Endothelial cell of umbilical vein (primary cell): ENCODE measurements around the gene PLEKHA7. TPM values are rescaled to one million over a fixed set of nuclear protein-coding genes. Genes with fewer than 3 reads are reported as not detected.
A peak's percentile ranks its signal among the peaks of the same experiment; 100 is the strongest.

Source experiments
- BruUV-seq: library from RNA; stranded (reverse); fragments of 400-500 nt; replicated peaks from 2 replicates; lab custom pipeline; 2021; lab: Mats Ljungman, UMichigan
- CTCF ChIA-PET: fragments of 300-600, 350-600 bp; sonication (Branson Sonifier 250); formaldehyde crosslinking; loops from one replicate; lab custom pipeline; 2021; ENCODE audit warnings: antibody characterized with exemption, inconsistent platforms; lab: Charles Lee
- POLR2A ChIA-PET: fragments of 300-600, 350-600 bp; sonication (Branson Sonifier 250); formaldehyde crosslinking; loops from one replicate; lab custom pipeline; 2021; ENCODE audit warnings: antibody characterized with exemption, inconsistent platforms; lab: Charles Lee
- DNase-seq: peaks from one replicate; pipeline ENCODE4 v3.0.0-alpha.2; 2011; ENCODE audit warnings: low read depth, low spot score
- FAIRE-seq: peaks from 2 replicates; lab custom pipeline; 2011; peaks lifted over from hg19 to GRCh38; lab: Jason Lieb, UNC
- H2AFZ ChIP-seq: 2 replicates; pipeline ENCODE4 v1.6.0; 2012; ENCODE audit warnings: low read depth, low read length, control low read depth, inconsistent platforms
- H3K27ac ChIP-seq: 2 replicates; pipeline ENCODE4 v1.5.1; 2011; ENCODE audit warnings: low read depth, mild to moderate bottlenecking, control low read depth, low read length, moderate library complexity; ENCODE audit not compliant: insufficient read depth
- H3K27me3 ChIP-seq, 2 experiments: 2 replicates each; pipeline versions ENCODE4 v1.6.0 to v1.6.1; 2011; ENCODE audit warnings: low read length in 2 of 2, mixed read lengths in 1 of 2; ENCODE audit not compliant: control insufficient read depth in 2 of 2, insufficient read depth in 2 of 2
- H3K36me3 ChIP-seq, 2 experiments: 2 replicates in 1 of 2; 3 replicates in 1 of 2; pipeline ENCODE4 v1.5.1; 2011; ENCODE audit warnings: low read length in 2 of 2, mild to moderate bottlenecking in 1 of 2, moderate library complexity in 1 of 2; ENCODE audit not compliant: control insufficient read depth in 2 of 2, insufficient read depth in 2 of 2; ENCODE audit errors: extremely low read depth in 1 of 2
- H3K4me1 ChIP-seq: 3 replicates; pipeline ENCODE4 v1.5.1; 2011; ENCODE audit warnings: mild to moderate bottlenecking, low read length; ENCODE audit not compliant: control insufficient read depth, insufficient read depth; ENCODE audit errors: extremely low read depth
- H3K4me2 ChIP-seq: 2 replicates; pipeline ENCODE4 v1.6.1; 2011; ENCODE audit warnings: low read length, control low read depth, mixed read lengths; ENCODE audit not compliant: insufficient read depth
- H3K4me3 ChIP-seq, 3 experiments: fragments of 200-600 bp in 1 of 3; sonication (generic), shearing (Covaris generic) in 1 of 3; replicated peaks in 1 of 3; 2 replicates each; pipeline ENCODE4 v1.5.1; 2011 to 2016; ENCODE audit warnings: control low read depth in 3 of 3, low read length in 3 of 3, mild to moderate bottlenecking in 2 of 3, inconsistent platforms in 1 of 3, low read depth in 1 of 3, moderate library complexity in 1 of 3; ENCODE audit not compliant: insufficient read depth in 1 of 3
- H3K79me2 ChIP-seq: 2 replicates; pipeline ENCODE4 v1.6.0; 2012; ENCODE audit warnings: low read length, inconsistent platforms; ENCODE audit not compliant: control insufficient read depth, insufficient read depth
- H3K9ac ChIP-seq: replicated peaks from 2 replicates; pipeline ENCODE3; 2011; ENCODE audit warnings: low read length, control low read depth; ENCODE audit not compliant: insufficient read depth; ENCODE audit errors: extremely low read depth
- H3K9me1 ChIP-seq: replicated peaks from 3 replicates; pipeline ENCODE4 v1.6.0; 2011; ENCODE audit warnings: mild to moderate bottlenecking, low read length; ENCODE audit not compliant: control insufficient read depth, insufficient read depth; ENCODE audit errors: extremely low read depth
- H3K9me3 ChIP-seq: replicated peaks from 2 replicates; pipeline ENCODE4 v1.5.1; 2012; ENCODE audit warnings: low read length, inconsistent platforms; ENCODE audit not compliant: control insufficient read depth, insufficient read depth
- H4K20me1 ChIP-seq: replicated peaks from 2 replicates; pipeline ENCODE3; 2011; ENCODE audit warnings: mild to moderate bottlenecking, low read length; ENCODE audit not compliant: control insufficient read depth, insufficient read depth; ENCODE audit errors: extremely low read depth
- CTCF ChIP-seq, 2 donors: IDR thresholded peaks; 1 replicate in 1 of 2; 2 replicates in 1 of 2; pipeline ENCODE4 v1.5.1; 2011; ENCODE audit warnings: low read length in 2 of 2, mild to moderate bottlenecking in 2 of 2, moderate library complexity in 2 of 2, control low read depth in 1 of 2, inconsistent platforms in 1 of 2, low read depth in 1 of 2; ENCODE audit not compliant: insufficient read depth in 1 of 2; ENCODE audit errors: extremely low read depth in 1 of 2
- EZH2 ChIP-seq: IDR thresholded peaks from 2 replicates; pipeline ENCODE4 v1.6.1; 2012; ENCODE audit warnings: borderline replicate concordance, low read depth, mild to moderate bottlenecking, moderate library complexity, low read length, inconsistent platforms; ENCODE audit not compliant: severe bottlenecking
- FOS ChIP-seq: IDR thresholded peaks from 2 replicates; pipeline ENCODE4 v1.6.1; 2011; ENCODE audit warnings: mild to moderate bottlenecking, low read length, moderate library complexity, borderline replicate concordance; ENCODE audit not compliant: insufficient read depth
- GATA2 ChIP-seq: IDR thresholded peaks from 2 replicates; pipeline ENCODE4 v1.7.0; 2011; ENCODE audit warnings: low read depth, mild to moderate bottlenecking, moderate library complexity, mixed read lengths, low read length; ENCODE audit not compliant: insufficient read length, insufficient read depth
- JUN ChIP-seq: IDR thresholded peaks from 2 replicates; pipeline ENCODE4 v1.6.1; 2011; ENCODE audit warnings: borderline replicate concordance, low read depth; ENCODE audit not compliant: insufficient read length, insufficient read depth
- MAX ChIP-seq: IDR thresholded peaks from 2 replicates; pipeline ENCODE4 v1.6.1; 2011; ENCODE audit not compliant: insufficient read depth, insufficient read length
- MYC ChIP-seq: IDR thresholded peaks from one replicate; pipeline ENCODE4 v1.6.1; 2011; ENCODE audit warnings: mild to moderate bottlenecking, low read depth, low read length
- POLR2A ChIP-seq: IDR thresholded peaks from 2 replicates; pipeline ENCODE4 v1.6.1; 2012; ENCODE audit warnings: low read depth, mild to moderate bottlenecking, control low read depth, low read length
- POLR2AphosphoS5 ChIP-seq: IDR thresholded peaks from 2 replicates; pipeline ENCODE4 v1.6.1; 2012; ENCODE audit warnings: low read depth, mild to moderate bottlenecking, control low read depth, low read length, moderate library complexity; ENCODE audit not compliant: insufficient read depth
- dilution Hi-C: fragments of 300-500 bp; cut with MboI; formaldehyde crosslinking; loops from one replicate; pipeline ENCODE4 v1.15.0; 2019; ENCODE audit warnings: low sequenced_read_pairs; ENCODE audit not compliant: extremely low pct_ligation_motif_present
- intact Hi-C: fragments of 100-400 bp; cut with micrococcal nuclease; formaldehyde crosslinking; loops from one replicate; pipeline ENCODE4 v1.10.0; 2022
- polyA plus RNA-seq, 4 experiments: library from polyadenylated mRNA; depleted of rRNA in 3 of 4; stranded (reverse) in 3 of 4; unstranded in 1 of 4; fragments of >200 nt; gene quantifications; 2 replicates each; pipeline versions ENCODE4 v1.2.1 to v1.2.3, GENCODE V29; 2011 to 2012; ENCODE audit warnings: missing spikeins in 1 of 4
- total RNA-seq: library from RNA; stranded (reverse); gene quantifications from 2 replicates; pipeline ENCODE4 v1.2.3, GENCODE V29; 2021

The PLEKHA7 gene
- total and polyA plus RNA-seq, 2 donors (not counting 3 experiments of a cell fraction or from before 2014, with no cell fraction given) = 1.7 to 3.8 TPM

- POLR2A ChIA-PET = no interaction called here
- H4K20me1 ChIP-seq = no peaks in the 10 kb centered on the region
- no peak overlapping the region for H2AFZ ChIP-seq
- dilution Hi-C loops (no loop called here), intact Hi-C loops (no loop called here)
- TF ChIP-seq MAX = no peak
- no peak for TF ChIP-seq JUN
- no peak for TF ChIP-seq FOS
- no peak overlapping the region for H3K9ac ChIP-seq
- no peaks in the 10 kb centered on the region for H3K9me3 ChIP-seq
- no peak overlapping the region for H3K4me2 ChIP-seq
- no peak overlapping the region for H3K4me3 ChIP-seq
- FAIRE-seq (no peak), DNase-seq (no peak)
- no peaks in the 10 kb centered on the region for H3K36me3 ChIP-seq
- no peaks in the 10 kb centered on the region for H3K9me1 ChIP-seq
- H3K27me3 ChIP-seq = no peaks in the 10 kb centered on the region
- H3K4me1 ChIP-seq = no peaks in the 10 kb centered on the region
- CTCF ChIA-PET = interaction anchor here (1.1 kb wide), 1 partner anchor 20 kb away, joined by 4 read pairs; no protein-coding TSS in a partner anchor
- no peak overlapping the region for H3K27ac ChIP-seq
- no peaks in the 10 kb centered on the region for H3K79me2 ChIP-seq
- BruUV-seq = no TSS peak
Observed at GRCh38 chr11:16840951-16841350, 173.3 kb downstream of the PLEKHA7 start.

- no TSS peak for BruUV-seq
- peak; percentile 43 for DNase-seq
- Histone ChIP-seq H3K4me2 (no peak overlapping the region), H3K79me2 (no peaks in the 10 kb centered on the region), H3K36me3 (no peaks in the 10 kb centered on the region), H3K9ac (no peak overlapping the region), H3K27me3 (no peaks in the 10 kb centered on the region), H3K4me3 (no peak overlapping the region), H3K4me1 (no peaks in the 10 kb centered on the region), H3K27ac (no peak overlapping the region), H3K9me1 (no peaks in the 10 kb centered on the region), H3K9me3 (no peaks in the 10 kb centered on the region), H4K20me1 (no peaks in the 10 kb centered on the region), H2AFZ (no peak overlapping the region)
- intact Hi-C loops (no loop called here), dilution Hi-C loops (no loop called here)
- CTCF ChIA-PET = interaction anchor here (1.1 kb wide), 1 partner anchor 19 kb away, joined by 4 read pairs; no protein-coding TSS in a partner anchor
- TF ChIP-seq JUN (no peak), MAX (no peak), FOS (no peak), MYC (no peak), CTCF (IDR thresholded peaks at IDR 0.05; ENCODE audit: extremely low read depth in 1 of 2, insufficient read depth in 1 of 2, low read depth in 1 of 2, low read length in 2 of 2) (no peak), POLR2A (no peak), EZH2 (no peak), GATA2 (no peak), POLR2AphosphoS5 (no peak)
- peak; percentile 82 for FAIRE-seq
- POLR2A ChIA-PET = no interaction called here
Observed at GRCh38 chr11:16839821-16840220, 174.4 kb downstream of the PLEKHA7 start.
